OCI-LY7 (cell line): ENCODE results near the gene RAD23B.

Experiments
- EZH2phosphoT487 ChIP-seq: fragments of 200-600 bp; sonication (generic); IDR thresholded peaks from 2 replicates; pipeline ENCODE4 v1.6.1; 2018; ENCODE audit warnings: low read depth, borderline replicate concordance, mild to moderate bottlenecking, mixed run types, antibody characterized with exemption, low read length, moderate library complexity, mixed read lengths
- TF ChIP-seq, protein P1 (sequence below): fragments of 200-600 bp; sonication (generic); conservative IDR thresholded peaks from 2 replicates; pipeline ENCODE4 v1.5.1; 2014; ENCODE audit warnings: mild to moderate bottlenecking, antibody characterized with exemption, low read length, moderate library complexity, mixed read lengths

DNA sequence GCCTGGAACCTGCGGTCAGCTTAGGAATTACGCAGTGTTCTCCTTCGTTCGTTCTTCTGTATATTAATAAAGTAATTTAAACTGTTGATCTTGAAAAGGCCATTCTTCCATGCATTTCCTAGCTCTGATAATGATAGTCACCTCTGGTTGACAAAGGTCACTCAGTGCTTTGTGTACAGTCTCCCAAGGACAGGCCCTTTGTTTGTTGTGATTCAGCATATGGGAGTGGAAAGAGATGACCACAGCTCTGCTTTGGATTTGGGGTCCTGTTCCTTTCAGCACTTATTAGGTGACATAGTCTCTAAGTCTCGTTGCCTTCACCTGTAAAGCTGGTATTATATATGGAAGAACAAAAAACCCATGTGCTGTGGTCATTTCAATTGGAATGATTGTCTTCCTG lies 39.6 kb downstream of the RAD23B start:
- TF ChIP-seq, protein P1, sequence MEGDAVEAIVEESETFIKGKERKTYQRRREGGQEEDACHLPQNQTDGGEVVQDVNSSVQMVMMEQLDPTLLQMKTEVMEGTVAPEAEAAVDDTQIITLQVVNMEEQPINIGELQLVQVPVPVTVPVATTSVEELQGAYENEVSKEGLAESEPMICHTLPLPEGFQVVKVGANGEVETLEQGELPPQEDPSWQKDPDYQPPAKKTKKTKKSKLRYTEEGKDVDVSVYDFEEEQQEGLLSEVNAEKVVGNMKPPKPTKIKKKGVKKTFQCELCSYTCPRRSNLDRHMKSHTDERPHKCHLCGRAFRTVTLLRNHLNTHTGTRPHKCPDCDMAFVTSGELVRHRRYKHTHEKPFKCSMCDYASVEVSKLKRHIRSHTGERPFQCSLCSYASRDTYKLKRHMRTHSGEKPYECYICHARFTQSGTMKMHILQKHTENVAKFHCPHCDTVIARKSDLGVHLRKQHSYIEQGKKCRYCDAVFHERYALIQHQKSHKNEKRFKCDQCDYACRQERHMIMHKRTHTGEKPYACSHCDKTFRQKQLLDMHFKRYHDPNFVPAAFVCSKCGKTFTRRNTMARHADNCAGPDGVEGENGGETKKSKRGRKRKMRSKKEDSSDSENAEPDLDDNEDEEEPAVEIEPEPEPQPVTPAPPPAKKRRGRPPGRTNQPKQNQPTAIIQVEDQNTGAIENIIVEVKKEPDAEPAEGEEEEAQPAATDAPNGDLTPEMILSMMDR = no peak
- TF ChIP-seq EZH2phosphoT487 = no peak
